Epithelial cell of esophagus (primary cell): ENCODE measurements around the gene CNTN1.

ENCODE experiments used
- DNase-seq: peaks from one replicate; pipeline ENCODE4 v3.0.0; 2010; ENCODE audit warnings: low read depth
- H3K4me3 ChIP-seq: 2 replicates; pipeline ENCODE4 v1.5.1; 2011; ENCODE audit warnings: mild to moderate bottlenecking, low read length, control low read depth
- CTCF ChIP-seq: IDR thresholded peaks from 2 replicates; pipeline ENCODE4 v1.5.1; 2011; ENCODE audit warnings: low read depth, mild to moderate bottlenecking, low read length, control low read depth, inconsistent platforms; ENCODE audit not compliant: insufficient read depth; ENCODE audit errors: missing control alignments

Gene CNTN1

GRCh38 chr12:40834321-40834720 is 142.1 kb downstream of the CNTN1 start:
- no peak overlapping the region for H3K4me3 ChIP-seq
- TF ChIP-seq CTCF, result no peak
- DNase-seq, result no peak

- TF ChIP-seq CTCF, result no peak
- no peak for DNase-seq
- H3K4me3 ChIP-seq, result no peak overlapping the region
These were observed 145.7 kb downstream of the CNTN1 start for GRCh38 chr12:40837891-40838429.

GRCh38 chr12:40843495-40843894 is 151.3 kb downstream of the CNTN1 start:
- TF ChIP-seq CTCF, result no peak
- H3K4me3 ChIP-seq, result no peak overlapping the region

GRCh38 chr12:40853221-40853620 is 161.0 kb downstream of the CNTN1 start:
- no peak for TF ChIP-seq CTCF
- DNase-seq, result no peak
- H3K4me3 ChIP-seq, result no peak overlapping the region

More at GRCh38 chr12:40843495-40843894, 151.3 kb downstream of the CNTN1 start:
- DNase-seq, result no peak

- H3K4me3 ChIP-seq, result no peak overlapping the region
- no peak for TF ChIP-seq CTCF
- no peak for DNase-seq
These were observed 162.4 kb downstream of the CNTN1 start for GRCh38 chr12:40854604-40855003.

- H3K4me3 ChIP-seq, result no peak overlapping the region
These were observed 172.7 kb downstream of the CNTN1 start for GRCh38 chr12:40864891-40865290.

More at GRCh38 chr12:40864891-40865290, 172.7 kb downstream of the CNTN1 start:
- DNase-seq, result no peak
- TF ChIP-seq CTCF, result no peak
